Measurements from ENCODE around the gene MRPL40. TPM values are rescaled to one million over a fixed set of nuclear protein-coding genes. Genes with fewer than 3 reads are reported as not detected.

MRPL40 gene
- total and polyA plus RNA-seq, 2 experiments from 2014 or later = 15.5 to 53.5 TPM

DNA sequence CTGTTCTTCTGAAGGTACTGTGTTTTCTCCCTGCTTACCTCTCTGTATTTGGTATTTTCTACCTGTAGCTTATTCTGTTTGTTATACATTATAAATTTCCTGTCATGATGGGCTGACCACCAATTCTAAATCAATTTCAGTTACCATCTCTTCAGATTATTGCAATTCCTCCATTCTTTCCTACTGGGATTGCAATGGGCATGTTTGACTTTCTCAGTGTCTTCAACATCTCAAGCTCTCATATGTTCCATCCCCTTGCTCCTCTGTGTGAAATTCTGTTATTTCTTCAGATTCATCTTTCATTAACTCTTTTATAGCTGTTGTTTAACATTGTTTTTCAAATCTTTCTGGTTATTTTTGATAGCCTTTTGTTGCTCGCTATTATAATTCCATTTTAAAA, 30.7 kb downstream of the MRPL40 start (continued):
- TF ChIP-seq, protein P1, sequence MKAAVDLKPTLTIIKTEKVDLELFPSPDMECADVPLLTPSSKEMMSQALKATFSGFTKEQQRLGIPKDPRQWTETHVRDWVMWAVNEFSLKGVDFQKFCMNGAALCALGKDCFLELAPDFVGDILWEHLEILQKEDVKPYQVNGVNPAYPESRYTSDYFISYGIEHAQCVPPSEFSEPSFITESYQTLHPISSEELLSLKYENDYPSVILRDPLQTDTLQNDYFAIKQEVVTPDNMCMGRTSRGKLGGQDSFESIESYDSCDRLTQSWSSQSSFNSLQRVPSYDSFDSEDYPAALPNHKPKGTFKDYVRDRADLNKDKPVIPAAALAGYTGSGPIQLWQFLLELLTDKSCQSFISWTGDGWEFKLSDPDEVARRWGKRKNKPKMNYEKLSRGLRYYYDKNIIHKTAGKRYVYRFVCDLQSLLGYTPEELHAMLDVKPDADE (IDR thresholded peaks at IDR 0.05) = no peak
- TF ChIP-seq EZH2phosphoT487 (IDR thresholded peaks at IDR 0.05; ENCODE audit: unreplicated experiment) = no peak

DNA sequence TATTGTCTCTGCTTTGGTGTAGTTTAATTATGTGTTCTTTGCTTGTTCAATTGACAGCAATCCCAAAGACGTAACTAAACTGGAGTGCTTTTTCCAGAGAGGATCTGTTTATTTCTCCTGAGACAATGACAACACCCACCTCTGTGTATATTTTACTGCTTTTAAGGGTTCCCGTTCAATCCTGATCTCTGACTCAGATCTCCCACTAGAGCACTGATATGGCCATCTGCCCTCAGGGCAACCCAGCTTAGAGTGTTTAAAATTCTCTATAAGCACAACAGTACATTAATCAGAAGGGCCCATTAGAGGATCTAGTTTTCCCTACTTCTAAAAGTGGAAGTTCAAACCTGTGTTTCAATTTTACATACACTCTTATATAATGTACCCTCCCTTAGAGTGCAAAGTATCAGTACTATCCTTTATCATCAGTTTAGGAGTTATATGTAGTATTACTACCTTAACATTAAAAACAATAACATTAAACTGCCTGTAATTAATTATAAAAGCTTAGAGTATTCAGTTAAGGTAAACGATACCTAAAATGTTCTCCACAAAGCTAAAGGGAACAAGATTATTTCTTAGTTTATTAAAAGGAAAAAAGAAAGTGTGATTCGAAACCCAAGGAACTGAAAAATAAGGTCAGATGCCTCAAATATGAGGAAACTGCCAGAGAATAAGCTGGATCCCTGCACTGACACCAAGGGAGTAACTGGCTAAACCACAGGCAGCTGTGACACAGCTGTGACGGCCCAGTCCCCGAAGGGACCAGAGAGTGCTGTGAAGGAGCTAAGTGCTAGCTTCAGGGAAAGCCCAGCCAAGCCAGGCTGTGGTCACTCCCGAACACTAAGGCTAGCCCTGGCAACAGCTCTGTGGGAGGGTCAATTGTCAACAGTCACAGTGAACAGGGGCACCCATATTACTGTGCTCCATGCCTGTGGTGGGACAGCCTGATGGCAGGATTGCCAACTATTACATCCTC, 31.4 kb downstream of the MRPL40 start:
- Mint-ChIP-seq H3K4me1 (no peaks in the 10 kb centered on the region), H3K27ac (no peak overlapping the region), H3K9me3 (no peaks in the 10 kb centered on the region), H3K27me3 (ENCODE audit: insufficient read depth, low read depth, poor library complexity) (no peaks in the 10 kb centered on the region), H3K36me3 (ENCODE audit: low read depth) (peaks cover 66% of the 10 kb centered on the region), H3K4me3 (no peak overlapping the region)
- no peaks in the 10 kb centered on the region for H3K9me2 ChIP-seq (ENCODE audit: insufficient read depth)
- no peak overlapping the region for H3K4me2 ChIP-seq
- DNase-seq (ENCODE audit: low spot score) (no peak), ATAC-seq (no peak)
- H3K27ac ChIP-seq (ENCODE audit: low read depth) = no peak overlapping the region
- no peaks in the 10 kb centered on the region for H3K4me1 ChIP-seq (ENCODE audit: insufficient read depth)
- no peak for TF ChIP-seq STAT1 (IDR thresholded peaks at IDR 0.05; ENCODE audit: unreplicated experiment)
- H3K79me2 ChIP-seq (replicated peaks; ENCODE audit: insufficient read depth) = no peaks in the 10 kb centered on the region; the same call in 1 of the 2 replicates
- H3F3A ChIP-seq (replicated peaks; ENCODE audit: low read depth) = no peaks in the 10 kb centered on the region
- H3K4me3 ChIP-seq = no peak overlapping the region
- H2AFZ ChIP-seq = no peak overlapping the region
- peaks cover 11% of the 10 kb centered on the region for H4K20me1 ChIP-seq (replicated peaks; ENCODE audit: insufficient read depth)
- H3K36me3 ChIP-seq (ENCODE audit: insufficient read depth) = peaks cover 31% of the 10 kb centered on the region
- H3K27me3 ChIP-seq (ENCODE audit: insufficient read depth) = no peaks in the 10 kb centered on the region

DNA sequence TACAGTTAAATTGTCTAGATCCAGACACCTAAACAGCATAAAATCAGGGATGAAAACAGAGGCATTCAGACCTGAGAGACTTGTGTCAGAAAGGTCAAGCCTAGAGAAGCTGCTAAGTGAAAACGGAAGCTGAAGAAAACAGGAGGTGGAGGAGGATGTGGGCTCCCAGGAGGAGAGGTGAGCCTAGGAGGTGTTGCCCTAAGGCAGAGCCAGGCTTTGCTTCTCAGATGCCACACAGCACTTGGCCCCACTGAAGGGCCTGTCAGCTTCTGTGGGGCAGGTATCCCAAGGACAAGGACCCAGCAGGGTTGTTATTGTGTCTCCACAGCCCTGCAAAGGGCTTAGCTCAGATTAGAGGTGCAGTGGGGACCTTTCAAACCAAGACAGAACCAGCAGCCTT, 32.2 kb downstream of the MRPL40 start:
- H3K4me1 Mint-ChIP-seq = no peaks in the 10 kb centered on the region
- DNase-seq (ENCODE audit: low spot score) (no peak), ATAC-seq (no peak)
- Histone ChIP-seq H4K20me1 (replicated peaks; ENCODE audit: insufficient read depth) (peaks cover 11% of the 10 kb centered on the region), H3K4me2 (no peak overlapping the region), H3K79me2 (replicated peaks; ENCODE audit: insufficient read depth) (no peaks in the 10 kb centered on the region), H3F3A (replicated peaks; ENCODE audit: low read depth) (no peaks in the 10 kb centered on the region), H3K36me3 (ENCODE audit: insufficient read depth) (peaks cover 35% of the 10 kb centered on the region), H3K4me3 (no peak overlapping the region), H3K4me1 (ENCODE audit: insufficient read depth) (no peaks in the 10 kb centered on the region), H3K9me2 (ENCODE audit: insufficient read depth) (no peaks in the 10 kb centered on the region), H2AFZ (no peak overlapping the region), H3K27me3 (ENCODE audit: insufficient read depth) (no peaks in the 10 kb centered on the region), H3K27ac (ENCODE audit: low read depth) (no peak overlapping the region)
- H3K4me3 Mint-ChIP-seq = no peak overlapping the region
- H3K27me3 Mint-ChIP-seq (ENCODE audit: insufficient read depth, low read depth, poor library complexity) = no peaks in the 10 kb centered on the region
- no peak overlapping the region for H3K27ac Mint-ChIP-seq
- H3K9me3 Mint-ChIP-seq = no peaks in the 10 kb centered on the region
- H3K36me3 Mint-ChIP-seq (ENCODE audit: low read depth) = peaks cover 71% of the 10 kb centered on the region
- TF ChIP-seq EZH2phosphoT487 (IDR thresholded peaks at IDR 0.05; ENCODE audit: unreplicated experiment) (no peak), ZNF331 (CRISPR knock-in tag; IDR thresholded peaks at IDR 0.05; ENCODE audit: low read depth) (no peak), JUNB (IDR thresholded peaks at IDR 0.05; ENCODE audit: unreplicated experiment) (no peak), POLR2AphosphoS5 (IDR thresholded peaks at IDR 0.05; ENCODE audit: low read depth) (no peak)
- TF ChIP-seq, protein P2, sequence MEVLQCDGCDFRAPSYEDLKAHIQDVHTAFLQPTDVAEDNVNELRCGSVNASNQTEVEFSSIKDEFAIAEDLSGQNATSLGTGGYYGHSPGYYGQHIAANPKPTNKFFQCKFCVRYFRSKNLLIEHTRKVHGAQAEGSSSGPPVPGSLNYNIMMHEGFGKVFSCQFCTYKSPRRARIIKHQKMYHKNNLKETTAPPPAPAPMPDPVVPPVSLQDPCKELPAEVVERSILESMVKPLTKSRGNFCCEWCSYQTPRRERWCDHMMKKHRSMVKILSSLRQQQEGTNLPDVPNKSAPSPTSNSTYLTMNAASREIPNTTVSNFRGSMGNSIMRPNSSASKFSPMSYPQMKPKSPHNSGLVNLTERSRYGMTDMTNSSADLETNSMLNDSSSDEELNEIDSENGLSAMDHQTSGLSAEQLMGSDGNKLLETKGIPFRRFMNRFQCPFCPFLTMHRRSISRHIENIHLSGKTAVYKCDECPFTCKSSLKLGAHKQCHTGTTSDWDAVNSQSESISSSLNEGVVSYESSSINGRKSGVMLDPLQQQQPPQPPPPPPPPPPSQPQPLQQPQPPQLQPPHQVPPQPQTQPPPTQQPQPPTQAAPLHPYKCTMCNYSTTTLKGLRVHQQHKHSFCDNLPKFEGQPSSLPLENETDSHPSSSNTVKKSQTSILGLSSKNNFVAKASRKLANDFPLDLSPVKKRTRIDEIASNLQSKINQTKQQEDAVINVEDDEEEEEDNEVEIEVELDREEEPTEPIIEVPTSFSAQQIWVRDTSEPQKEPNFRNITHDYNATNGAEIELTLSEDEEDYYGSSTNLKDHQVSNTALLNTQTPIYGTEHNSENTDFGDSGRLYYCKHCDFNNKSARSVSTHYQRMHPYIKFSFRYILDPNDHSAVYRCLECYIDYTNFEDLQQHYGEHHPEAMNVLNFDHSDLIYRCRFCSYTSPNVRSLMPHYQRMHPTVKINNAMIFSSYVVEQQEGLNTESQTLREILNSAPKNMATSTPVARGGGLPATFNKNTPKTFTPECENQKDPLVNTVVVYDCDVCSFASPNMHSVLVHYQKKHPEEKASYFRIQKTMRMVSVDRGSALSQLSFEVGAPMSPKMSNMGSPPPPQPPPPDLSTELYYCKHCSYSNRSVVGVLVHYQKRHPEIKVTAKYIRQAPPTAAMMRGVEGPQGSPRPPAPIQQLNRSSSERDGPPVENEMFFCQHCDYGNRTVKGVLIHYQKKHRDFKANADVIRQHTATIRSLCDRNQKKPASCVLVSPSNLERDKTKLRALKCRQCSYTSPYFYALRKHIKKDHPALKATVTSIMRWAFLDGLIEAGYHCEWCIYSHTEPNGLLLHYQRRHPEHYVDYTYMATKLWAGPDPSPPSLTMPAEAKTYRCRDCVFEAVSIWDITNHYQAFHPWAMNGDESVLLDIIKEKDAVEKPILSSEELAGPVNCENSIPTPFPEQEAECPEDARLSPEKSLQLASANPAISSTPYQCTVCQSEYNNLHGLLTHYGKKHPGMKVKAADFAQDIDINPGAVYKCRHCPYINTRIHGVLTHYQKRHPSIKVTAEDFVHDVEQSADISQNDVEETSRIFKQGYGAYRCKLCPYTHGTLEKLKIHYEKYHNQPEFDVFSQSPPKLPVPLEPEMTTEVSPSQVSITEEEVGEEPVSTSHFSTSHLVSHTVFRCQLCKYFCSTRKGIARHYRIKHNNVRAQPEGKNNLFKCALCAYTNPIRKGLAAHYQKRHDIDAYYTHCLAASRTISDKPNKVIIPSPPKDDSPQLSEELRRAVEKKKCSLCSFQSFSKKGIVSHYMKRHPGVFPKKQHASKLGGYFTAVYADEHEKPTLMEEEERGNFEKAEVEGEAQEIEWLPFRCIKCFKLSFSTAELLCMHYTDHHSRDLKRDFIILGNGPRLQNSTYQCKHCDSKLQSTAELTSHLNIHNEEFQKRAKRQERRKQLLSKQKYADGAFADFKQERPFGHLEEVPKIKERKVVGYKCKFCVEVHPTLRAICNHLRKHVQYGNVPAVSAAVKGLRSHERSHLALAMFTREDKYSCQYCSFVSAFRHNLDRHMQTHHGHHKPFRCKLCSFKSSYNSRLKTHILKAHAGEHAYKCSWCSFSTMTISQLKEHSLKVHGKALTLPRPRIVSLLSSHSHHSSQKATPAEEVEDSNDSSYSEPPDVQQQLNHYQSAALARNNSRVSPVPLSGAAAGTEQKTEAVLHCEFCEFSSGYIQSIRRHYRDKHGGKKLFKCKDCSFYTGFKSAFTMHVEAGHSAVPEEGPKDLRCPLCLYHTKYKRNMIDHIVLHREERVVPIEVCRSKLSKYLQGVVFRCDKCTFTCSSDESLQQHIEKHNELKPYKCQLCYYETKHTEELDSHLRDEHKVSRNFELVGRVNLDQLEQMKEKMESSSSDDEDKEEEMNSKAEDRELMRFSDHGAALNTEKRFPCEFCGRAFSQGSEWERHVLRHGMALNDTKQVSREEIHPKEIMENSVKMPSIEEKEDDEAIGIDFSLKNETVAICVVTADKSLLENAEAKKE (CRISPR knock-in tag; IDR thresholded peaks at IDR 0.05) = no peak
- TF ChIP-seq, protein P3, sequence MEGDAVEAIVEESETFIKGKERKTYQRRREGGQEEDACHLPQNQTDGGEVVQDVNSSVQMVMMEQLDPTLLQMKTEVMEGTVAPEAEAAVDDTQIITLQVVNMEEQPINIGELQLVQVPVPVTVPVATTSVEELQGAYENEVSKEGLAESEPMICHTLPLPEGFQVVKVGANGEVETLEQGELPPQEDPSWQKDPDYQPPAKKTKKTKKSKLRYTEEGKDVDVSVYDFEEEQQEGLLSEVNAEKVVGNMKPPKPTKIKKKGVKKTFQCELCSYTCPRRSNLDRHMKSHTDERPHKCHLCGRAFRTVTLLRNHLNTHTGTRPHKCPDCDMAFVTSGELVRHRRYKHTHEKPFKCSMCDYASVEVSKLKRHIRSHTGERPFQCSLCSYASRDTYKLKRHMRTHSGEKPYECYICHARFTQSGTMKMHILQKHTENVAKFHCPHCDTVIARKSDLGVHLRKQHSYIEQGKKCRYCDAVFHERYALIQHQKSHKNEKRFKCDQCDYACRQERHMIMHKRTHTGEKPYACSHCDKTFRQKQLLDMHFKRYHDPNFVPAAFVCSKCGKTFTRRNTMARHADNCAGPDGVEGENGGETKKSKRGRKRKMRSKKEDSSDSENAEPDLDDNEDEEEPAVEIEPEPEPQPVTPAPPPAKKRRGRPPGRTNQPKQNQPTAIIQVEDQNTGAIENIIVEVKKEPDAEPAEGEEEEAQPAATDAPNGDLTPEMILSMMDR (conservative IDR thresholded peaks at IDR 0.05; ENCODE audit: low read depth in 2 of 2) = no peak

All from GM23338 (cell line).